Measurements from ENCODE around the gene UPF1. TPM values are rescaled to one million over a fixed set of nuclear protein-coding genes. Genes with fewer than 3 reads are reported as not detected.

UPF1 gene
- total and polyA plus RNA-seq, 3 experiments from 2014 or later = 24.6 to 97.2 (median 96.8) TPM

- H3K27me3 Mint-ChIP-seq = peaks cover 38 to 61% of the 10 kb centered on the region in 2 donors
- ChIA-PET POLR2A (no interaction called here), CTCF (no interaction called here)
- peaks cover 0 to 4% (median 0%) of the 10 kb centered on the region in 5 donors for H3K9me3 Mint-ChIP-seq
- Histone ChIP-seq H3K27me3 (ENCODE audit: insufficient read depth, low read length, poor library complexity, severe bottlenecking) (peaks cover 21% of the 10 kb centered on the region), H3K4me3 (ENCODE audit: low read length) (no peak overlapping the region), H3K4me1 (ENCODE audit: insufficient read depth, low read length) (peaks cover 6% of the 10 kb centered on the region), H3K36me3 (ENCODE audit: insufficient read depth, low read length) (no peaks in the 10 kb centered on the region), H3K27ac (ENCODE audit: low read depth, low read length) (no peak overlapping the region), H3K9me3 (ENCODE audit: low read length) (no peaks in the 10 kb centered on the region)
- no peak overlapping the region for H3K27ac Mint-ChIP-seq
- peaks cover 0 to 1% (median 0%) of the 10 kb centered on the region in 3 donors for H3K36me3 Mint-ChIP-seq
- no peak for DNase-seq
- peaks cover 5 to 13% (median 6%) of the 10 kb centered on the region in 3 donors for H3K4me1 Mint-ChIP-seq
- H3K4me3 Mint-ChIP-seq = no peak overlapping the region
Measured at GRCh38 chr19:18794692-18795091, 37.1 kb upstream of the UPF1 start.

- ChIA-PET CTCF (interaction anchor here (0.9 kb wide), 1 partner anchor 52 kb away, joined by 3 read pairs; no protein-coding TSS in a partner anchor), POLR2A (no interaction called here)
- Mint-ChIP-seq H3K4me3 (no peak overlapping the region), H3K4me1 (peaks cover 0 to 5% (median under 1%) of the 10 kb centered on the region in 3 donors), H3K27ac (no peak overlapping the region), H3K27me3 (peaks cover 34 to 53% of the 10 kb centered on the region in 2 donors), H3K9me3 (peaks cover 0 to 3% (median 0%) of the 10 kb centered on the region in 5 donors), H3K36me3 (no peaks in the 10 kb centered on the region)
- H3K4me3 ChIP-seq (ENCODE audit: low read length) = no peak overlapping the region
- peaks cover under 1% of the 10 kb centered on the region for H3K4me1 ChIP-seq (ENCODE audit: insufficient read depth, low read length)
- H3K9me3 ChIP-seq (ENCODE audit: low read length) = no peaks in the 10 kb centered on the region
- no peaks in the 10 kb centered on the region for H3K36me3 ChIP-seq (ENCODE audit: insufficient read depth, low read length)
- no peak overlapping the region for H3K27ac ChIP-seq (ENCODE audit: low read depth, low read length)
- DNase-seq = no peak
- H3K27me3 ChIP-seq (ENCODE audit: insufficient read depth, low read length, poor library complexity, severe bottlenecking) = peaks cover 15% of the 10 kb centered on the region
Measured at GRCh38 chr19:18795540-18795939, 36.2 kb upstream of the UPF1 start.

- Histone ChIP-seq H3K36me3 (ENCODE audit: insufficient read depth, low read length) (no peaks in the 10 kb centered on the region), H3K27ac (ENCODE audit: low read depth, low read length) (no peak overlapping the region), H3K27me3 (ENCODE audit: insufficient read depth, low read length, poor library complexity, severe bottlenecking) (peaks cover 12% of the 10 kb centered on the region), H3K9me3 (ENCODE audit: low read length) (no peaks in the 10 kb centered on the region), H3K4me1 (ENCODE audit: insufficient read depth, low read length) (no peaks in the 10 kb centered on the region), H3K4me3 (ENCODE audit: low read length) (no peak overlapping the region)
- H3K27ac Mint-ChIP-seq = no peak overlapping the region
- DNase-seq = no peak
- peaks cover 37 to 51% of the 10 kb centered on the region in 2 donors for H3K27me3 Mint-ChIP-seq
- H3K4me3 Mint-ChIP-seq = no peak overlapping the region
- ChIA-PET CTCF (interaction anchor here (0.9 kb wide), 1 partner anchor 52 kb away, joined by 3 read pairs; no protein-coding TSS in a partner anchor), POLR2A (no interaction called here)
- H3K4me1 Mint-ChIP-seq = no peaks in the 10 kb centered on the region
- H3K36me3 Mint-ChIP-seq = no peaks in the 10 kb centered on the region
- peaks cover 0 to 3% (median 0%) of the 10 kb centered on the region in 5 donors for H3K9me3 Mint-ChIP-seq
Measured at GRCh38 chr19:18796239-18796638, 35.5 kb upstream of the UPF1 start.

- ChIA-PET CTCF (no interaction called here), POLR2A (interaction anchor here (0.6 kb wide), 1 partner anchor 67 kb away, joined by 4 read pairs; no protein-coding TSS in a partner anchor)
- Mint-ChIP-seq H3K4me1 (no peaks in the 10 kb centered on the region), H3K9me3 (no peaks in the 10 kb centered on the region), H3K36me3 (no peaks in the 10 kb centered on the region), H3K27me3 (peaks cover 32 to 36% of the 10 kb centered on the region in 2 donors), H3K4me3 (no peak overlapping the region), H3K27ac (no peak overlapping the region)
- H3K4me1 ChIP-seq (ENCODE audit: insufficient read depth, low read length) = no peaks in the 10 kb centered on the region
- H3K27me3 ChIP-seq (ENCODE audit: insufficient read depth, low read length, poor library complexity, severe bottlenecking) = peaks cover 11% of the 10 kb centered on the region
- no peaks in the 10 kb centered on the region for H3K9me3 ChIP-seq (ENCODE audit: low read length)
- H3K36me3 ChIP-seq (ENCODE audit: insufficient read depth, low read length) = no peaks in the 10 kb centered on the region
- no peak for DNase-seq
- no peak overlapping the region for H3K27ac ChIP-seq (ENCODE audit: low read depth, low read length)
- H3K4me3 ChIP-seq (ENCODE audit: low read length) = no peak overlapping the region
Measured at GRCh38 chr19:18798384-18799352, 33.1 kb upstream of the UPF1 start.

GRCh38 chr19:18799389-18799970 is 32.3 kb upstream of the UPF1 start:
- no peaks in the 10 kb centered on the region for H3K36me3 Mint-ChIP-seq
- no peak overlapping the region for H3K4me3 Mint-ChIP-seq
- POLR2A ChIA-PET = no interaction called here
- no peaks in the 10 kb centered on the region for H3K4me1 ChIP-seq (ENCODE audit: insufficient read depth, low read length)
- H3K9me3 ChIP-seq (ENCODE audit: low read length) = no peaks in the 10 kb centered on the region
- DNase-seq = no peak
- H3K36me3 ChIP-seq (ENCODE audit: insufficient read depth, low read length) = no peaks in the 10 kb centered on the region
- no peaks in the 10 kb centered on the region for H3K4me1 Mint-ChIP-seq
- no peak overlapping the region for H3K27ac Mint-ChIP-seq
- H3K27me3 Mint-ChIP-seq = peaks cover 28 to 35% of the 10 kb centered on the region in 2 donors
- no peak overlapping the region for H3K4me3 ChIP-seq (ENCODE audit: low read length)
- no peaks in the 10 kb centered on the region for H3K9me3 Mint-ChIP-seq
- CTCF ChIA-PET = no interaction called here
- peaks cover 6% of the 10 kb centered on the region for H3K27me3 ChIP-seq (ENCODE audit: insufficient read depth, low read length, poor library complexity, severe bottlenecking)
- H3K27ac ChIP-seq (ENCODE audit: low read depth, low read length) = no peak overlapping the region

DNA sequence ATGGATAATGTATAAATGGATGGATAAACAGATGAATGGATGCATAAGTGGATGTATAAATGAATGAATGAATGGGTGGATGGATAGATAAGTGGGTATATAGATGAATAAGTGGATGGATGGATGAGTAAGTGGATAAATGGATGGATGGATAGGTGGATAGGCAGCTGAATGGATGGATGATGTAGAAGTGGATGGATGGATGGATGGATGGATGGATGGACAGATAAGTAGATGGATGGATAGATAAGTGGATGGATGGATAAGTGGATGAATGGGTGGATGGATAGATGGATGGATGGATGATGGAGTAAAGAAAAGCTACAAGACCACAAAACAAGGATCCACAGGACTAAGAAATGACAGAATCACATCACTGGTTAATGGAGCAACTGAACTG is 31.7 kb upstream of the UPF1 start:
- H3K4me3 ChIP-seq (ENCODE audit: low read length) = no peak overlapping the region
- H3K4me3 Mint-ChIP-seq = no peak overlapping the region
- no peaks in the 10 kb centered on the region for H3K36me3 Mint-ChIP-seq
- no peaks in the 10 kb centered on the region for H3K4me1 ChIP-seq (ENCODE audit: insufficient read depth, low read length)
- peaks cover 23 to 31% of the 10 kb centered on the region in 2 donors for H3K27me3 Mint-ChIP-seq
- H3K9me3 Mint-ChIP-seq = no peaks in the 10 kb centered on the region
- peaks cover 6% of the 10 kb centered on the region for H3K27me3 ChIP-seq (ENCODE audit: insufficient read depth, low read length, poor library complexity, severe bottlenecking)
- no peaks in the 10 kb centered on the region for H3K36me3 ChIP-seq (ENCODE audit: insufficient read depth, low read length)
- CTCF ChIA-PET = no interaction called here
- DNase-seq = no peak
- no peak overlapping the region for H3K27ac ChIP-seq (ENCODE audit: low read depth, low read length)
- POLR2A ChIA-PET = no interaction called here
- H3K4me1 Mint-ChIP-seq = no peaks in the 10 kb centered on the region
- H3K9me3 ChIP-seq (ENCODE audit: low read length) = no peaks in the 10 kb centered on the region
- no peak overlapping the region for H3K27ac Mint-ChIP-seq

GRCh38 chr19:18800636-18801035 is 31.1 kb upstream of the UPF1 start:
- no peaks in the 10 kb centered on the region for H3K4me1 Mint-ChIP-seq
- ChIA-PET POLR2A (no interaction called here), CTCF (no interaction called here)
- Histone ChIP-seq H3K4me1 (ENCODE audit: insufficient read depth, low read length) (no peaks in the 10 kb centered on the region), H3K4me3 (ENCODE audit: low read length) (no peak overlapping the region), H3K9me3 (ENCODE audit: low read length) (no peaks in the 10 kb centered on the region), H3K27me3 (ENCODE audit: insufficient read depth, low read length, poor library complexity, severe bottlenecking) (peaks cover 6% of the 10 kb centered on the region), H3K27ac (ENCODE audit: low read depth, low read length) (no peak overlapping the region), H3K36me3 (ENCODE audit: insufficient read depth, low read length) (no peaks in the 10 kb centered on the region)
- no peaks in the 10 kb centered on the region for H3K36me3 Mint-ChIP-seq
- H3K27me3 Mint-ChIP-seq = peaks cover 21 to 28% of the 10 kb centered on the region in 2 donors
- H3K4me3 Mint-ChIP-seq = no peak overlapping the region
- DNase-seq = no peak
- no peak overlapping the region for H3K27ac Mint-ChIP-seq
- H3K9me3 Mint-ChIP-seq = no peaks in the 10 kb centered on the region

DNA sequence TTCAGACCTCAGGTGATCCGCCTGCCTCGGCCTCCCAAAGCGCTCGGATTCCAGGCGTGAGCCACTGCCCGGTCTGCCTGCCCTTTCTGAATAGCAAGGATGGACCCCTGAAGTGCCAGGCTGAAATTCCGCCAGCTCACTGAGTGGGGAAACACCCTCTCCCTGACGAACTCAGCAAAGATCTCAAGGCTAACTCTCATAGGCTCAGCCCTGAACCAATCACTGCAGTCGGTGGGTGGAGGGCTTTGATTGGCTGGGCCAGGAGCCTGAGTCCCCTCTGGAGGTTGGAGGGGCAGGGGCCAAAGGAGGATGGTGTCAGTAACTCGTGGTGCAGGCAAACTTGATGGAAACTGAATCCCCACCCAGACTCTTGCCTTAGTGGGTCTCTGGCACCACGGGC is 29.4 kb upstream of the UPF1 start:
- no peak for DNase-seq
- Histone ChIP-seq H3K27me3 (ENCODE audit: insufficient read depth, low read length, poor library complexity, severe bottlenecking) (no peaks in the 10 kb centered on the region), H3K4me3 (ENCODE audit: low read length) (no peak overlapping the region), H3K9me3 (ENCODE audit: low read length) (no peaks in the 10 kb centered on the region), H3K4me1 (ENCODE audit: insufficient read depth, low read length) (no peaks in the 10 kb centered on the region), H3K36me3 (ENCODE audit: insufficient read depth, low read length) (no peaks in the 10 kb centered on the region), H3K27ac (ENCODE audit: low read depth, low read length) (no peak overlapping the region)
- H3K4me3 Mint-ChIP-seq = no peak overlapping the region
- ChIA-PET CTCF (no interaction called here), POLR2A (no interaction called here)
- no peaks in the 10 kb centered on the region for H3K36me3 Mint-ChIP-seq
- H3K9me3 Mint-ChIP-seq = no peaks in the 10 kb centered on the region
- no peaks in the 10 kb centered on the region for H3K4me1 Mint-ChIP-seq
- H3K27ac Mint-ChIP-seq = peak overlapping the region in 1 of 8 donors; percentile 17
- peaks cover 14% of the 10 kb centered on the region in 2 donors for H3K27me3 Mint-ChIP-seq
